ENCODE measurements around the gene HYKK.

GRCh38 chr15:78502641-78503040 is 4.7 kb upstream of the HYKK start:
- TF ChIP-seq CTCF (IDR thresholded peaks at IDR 0.05; ENCODE audit: low read depth, low read length) (no peak), EZH2phosphoT487 (IDR thresholded peaks at IDR 0.05; ENCODE audit: low read depth) (no peak)
